ENCODE data around the gene EFCAB6. TPM values are rescaled to one million over a fixed set of nuclear protein-coding genes. Genes with fewer than 3 reads are reported as not detected.

Gene EFCAB6
- total and polyA plus RNA-seq, 9 of the 15 experiments (the other 6 are each of a cell fraction or from before 2014, with no cell fraction given): 0.06 TPM; not detected in 8

- POLR2A ChIA-PET: no interaction called here
- no peak for DNase-seq (ENCODE audit: extremely low read depth in 1 of 4, low spot score in 3 of 4)
- TF ChIP-seq RUNX1 (IDR thresholded peaks at IDR 0.05; ENCODE audit: low read depth): no peak
- no peak overlapping the region for H3K4me2 ChIP-seq (ENCODE audit: insufficient read depth, low read length)
- no peak for ATAC-seq
- H3K4me1 ChIP-seq (replicated peaks in 1 of 2; ENCODE audit: control insufficient read depth in 2 of 2, insufficient read depth in 2 of 2, low read length in 2 of 2): no peaks in the 10 kb centered on the region
- H3K4me3 ChIP-seq: no peak overlapping the region
- no peaks in the 10 kb centered on the region for H3K79me2 ChIP-seq (ENCODE audit: control insufficient read depth, insufficient read depth, low read length)
- no peaks in the 10 kb centered on the region for H3K36me3 ChIP-seq (ENCODE audit: control insufficient read depth, insufficient read depth, low read length)
- H3K9me3 ChIP-seq (replicated peaks; ENCODE audit: control insufficient read depth, insufficient read depth, low read depth, low read length): no peaks in the 10 kb centered on the region
- no peaks in the 10 kb centered on the region for H4K20me1 ChIP-seq (replicated peaks; ENCODE audit: control insufficient read depth, insufficient read depth, low read length)
- WGBS (ENCODE audit: insufficient coverage, low coverage, missing lambda C conversion rate): 3% methylated on average over 3 of the region's 3 CpGs
- H2AFZ ChIP-seq (ENCODE audit: low read depth, low read length): no peak overlapping the region
- H3K27me3 ChIP-seq (ENCODE audit: control insufficient read depth in 2 of 2, insufficient read depth in 2 of 2, low read length in 2 of 2): no peaks in the 10 kb centered on the region
- CTCF ChIA-PET (ENCODE audit: low intra/inter-chr PET ratio): no interaction called here
- intact Hi-C loops (cut with micrococcal nuclease): no loop called here
- no peak overlapping the region for H3K9ac ChIP-seq (ENCODE audit: insufficient read depth in 1 of 2, low read depth in 2 of 2, low read length in 2 of 2)
- H3K27ac ChIP-seq (ENCODE audit: extremely low read depth, low read depth, low read length): no peak overlapping the region
- no TSS peak for BruUV-seq (replicated peaks)
- FAIRE-seq: no peak
- in situ Hi-C loops (cut with MboI): no loop called here
- H3K9me1 ChIP-seq (ENCODE audit: control insufficient read depth, insufficient read depth, low read length): no peaks in the 10 kb centered on the region
Measured at GRCh38 chr22:43504068-43504467, 308.0 kb downstream of the EFCAB6 start.

DNA sequence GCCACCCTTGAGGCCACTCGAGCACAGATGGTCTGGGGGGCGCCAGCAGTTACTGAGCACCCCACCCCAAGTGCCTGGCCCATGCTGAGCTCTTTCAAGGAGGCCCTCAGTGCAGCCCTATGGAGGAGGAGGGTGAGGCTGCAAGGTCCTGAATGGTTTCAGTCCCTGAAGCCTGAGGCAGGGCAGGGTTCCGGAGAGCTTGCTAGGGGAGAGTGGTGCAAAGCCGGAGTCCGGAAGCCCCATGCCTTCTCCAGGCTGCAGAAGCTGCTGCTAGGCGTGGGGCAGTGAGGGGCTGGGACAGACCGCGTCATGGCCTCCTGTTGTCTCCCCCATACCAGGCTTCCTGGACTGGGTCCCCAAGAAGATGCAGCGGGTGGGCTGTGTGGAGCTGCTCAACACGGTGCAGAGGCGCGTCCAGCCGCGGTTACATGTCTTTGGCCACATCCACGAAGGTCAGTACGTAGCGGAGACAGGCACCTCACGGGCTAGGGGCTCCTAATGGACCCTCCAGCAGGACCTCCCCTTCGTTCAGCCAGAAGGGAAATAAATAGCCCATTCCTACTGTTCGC is 309.7 kb downstream of the EFCAB6 start:
- FAIRE-seq (no peak), ATAC-seq (no peak), DNase-seq (ENCODE audit: extremely low read depth in 1 of 4, low spot score in 3 of 4) (no peak)
- Histone ChIP-seq H4K20me1 (replicated peaks; ENCODE audit: control insufficient read depth, insufficient read depth, low read length) (no peaks in the 10 kb centered on the region), H3K27ac (ENCODE audit: extremely low read depth, low read depth, low read length) (no peak overlapping the region), H3K4me3 (no peak overlapping the region), H3K9ac (ENCODE audit: insufficient read depth in 1 of 2, low read depth in 2 of 2, low read length in 2 of 2) (no peak overlapping the region), H3K9me1 (ENCODE audit: control insufficient read depth, insufficient read depth, low read length) (no peaks in the 10 kb centered on the region), H3K4me2 (ENCODE audit: insufficient read depth, low read length) (no peak overlapping the region), H2AFZ (ENCODE audit: low read depth, low read length) (no peak overlapping the region), H3K36me3 (ENCODE audit: control insufficient read depth, insufficient read depth, low read length) (no peaks in the 10 kb centered on the region), H3K27me3 (ENCODE audit: control insufficient read depth in 2 of 2, insufficient read depth in 2 of 2, low read length in 2 of 2) (no peaks in the 10 kb centered on the region), H3K9me3 (replicated peaks; ENCODE audit: control insufficient read depth, insufficient read depth, low read depth, low read length) (no peaks in the 10 kb centered on the region), H3K4me1 (replicated peaks in 1 of 2; ENCODE audit: control insufficient read depth in 2 of 2, insufficient read depth in 2 of 2, low read length in 2 of 2) (no peaks in the 10 kb centered on the region), H3K79me2 (ENCODE audit: control insufficient read depth, insufficient read depth, low read length) (no peaks in the 10 kb centered on the region)
- CTCF ChIA-PET (ENCODE audit: low intra/inter-chr PET ratio): no interaction called here
- 1% methylated on average over 16 of the region's 20 CpGs for WGBS (ENCODE audit: insufficient coverage, low coverage, missing lambda C conversion rate)
- in situ Hi-C loops (cut with MboI): no loop called here
- POLR2A ChIA-PET: interaction anchor here (0.6 kb wide), 2 partner anchors 217 to 500 kb away, joined by 3 read pairs; no protein-coding TSS in a partner anchor
- intact Hi-C loops (cut with micrococcal nuclease): no loop called here
- no TSS peak for BruUV-seq (replicated peaks)
- TF ChIP-seq TCF7L2 (IDR thresholded peaks at IDR 0.05; ENCODE audit: low read depth, low read length): no peak
- TF ChIP-seq CSDE1 (IDR thresholded peaks at IDR 0.05): no peak
- TF ChIP-seq SLC30A9 (CRISPR knock-in tag; IDR thresholded peaks at IDR 0.05): no peak
- no peak for TF ChIP-seq ZFP36 (IDR thresholded peaks at IDR 0.05; ENCODE audit: low read depth, low read length, partially characterized antibody)
- TF ChIP-seq ZNF197 (CRISPR knock-in tag; IDR thresholded peaks at IDR 0.05; ENCODE audit: low read depth): no peak
- TF ChIP-seq XRCC3 (IDR thresholded peaks at IDR 0.05): no peak
- TF ChIP-seq ARID3A (IDR thresholded peaks at IDR 0.05; ENCODE audit: borderline replicate concordance, low read depth, low read length): no peak
- TF ChIP-seq SIN3A (IDR thresholded peaks at IDR 0.05; ENCODE audit: borderline replicate concordance in 2 of 2, control insufficient read depth in 1 of 2, low read depth in 2 of 2, low read length in 2 of 2): no peak
- TF ChIP-seq POLR2G (IDR thresholded peaks at IDR 0.05; ENCODE audit: low read depth, low read length): no peak
- TF ChIP-seq ZFP30 (CRISPR knock-in tag; IDR thresholded peaks at IDR 0.05; ENCODE audit: borderline replicate concordance): no peak
- TF ChIP-seq, protein P1, sequence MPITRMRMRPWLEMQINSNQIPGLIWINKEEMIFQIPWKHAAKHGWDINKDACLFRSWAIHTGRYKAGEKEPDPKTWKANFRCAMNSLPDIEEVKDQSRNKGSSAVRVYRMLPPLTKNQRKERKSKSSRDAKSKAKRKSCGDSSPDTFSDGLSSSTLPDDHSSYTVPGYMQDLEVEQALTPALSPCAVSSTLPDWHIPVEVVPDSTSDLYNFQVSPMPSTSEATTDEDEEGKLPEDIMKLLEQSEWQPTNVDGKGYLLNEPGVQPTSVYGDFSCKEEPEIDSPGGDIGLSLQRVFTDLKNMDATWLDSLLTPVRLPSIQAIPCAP (CRISPR knock-in tag; IDR thresholded peaks at IDR 0.05; ENCODE audit: borderline replicate concordance): no peak

All from K562 (cell line).